Loucy (cell line): ENCODE data around the gene PLA2G4C.

Source experiments
- EZH2phosphoT487 ChIP-seq: fragments of 200-600 bp; IDR thresholded peaks from 2 replicates; pipeline ENCODE4 v1.6.1; 2018; ENCODE audit warnings: antibody characterized with exemption, mild to moderate bottlenecking, moderate library complexity, borderline replicate concordance
- TF ChIP-seq, protein P1 (sequence below): fragments of 200-600 bp; sonication (generic); conservative IDR thresholded peaks from 2 replicates; pipeline ENCODE4 v1.5.1; 2014; ENCODE audit warnings: mild to moderate bottlenecking, antibody characterized with exemption, low read length

DNA sequence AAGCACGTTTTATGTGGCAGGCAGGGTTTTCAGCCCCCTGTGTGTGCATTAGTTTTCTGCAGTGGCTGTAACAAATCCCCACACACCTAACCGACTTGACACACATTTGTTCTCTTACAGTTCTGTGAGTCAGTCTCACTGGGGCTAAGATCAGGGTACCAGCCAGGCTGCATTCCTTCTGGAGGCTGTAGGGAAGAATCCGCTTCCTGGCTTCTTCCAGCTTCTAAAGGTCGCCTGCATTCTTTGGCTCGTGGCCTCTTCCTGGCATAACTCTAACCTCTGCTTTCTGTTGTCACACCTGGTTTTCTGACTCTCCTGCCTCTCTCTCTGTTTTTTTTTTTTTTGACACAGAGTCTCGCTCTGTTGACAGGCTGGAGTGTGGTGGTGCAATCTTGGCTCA lies 109.8 kb downstream of the PLA2G4C start:
- TF ChIP-seq, protein P1, sequence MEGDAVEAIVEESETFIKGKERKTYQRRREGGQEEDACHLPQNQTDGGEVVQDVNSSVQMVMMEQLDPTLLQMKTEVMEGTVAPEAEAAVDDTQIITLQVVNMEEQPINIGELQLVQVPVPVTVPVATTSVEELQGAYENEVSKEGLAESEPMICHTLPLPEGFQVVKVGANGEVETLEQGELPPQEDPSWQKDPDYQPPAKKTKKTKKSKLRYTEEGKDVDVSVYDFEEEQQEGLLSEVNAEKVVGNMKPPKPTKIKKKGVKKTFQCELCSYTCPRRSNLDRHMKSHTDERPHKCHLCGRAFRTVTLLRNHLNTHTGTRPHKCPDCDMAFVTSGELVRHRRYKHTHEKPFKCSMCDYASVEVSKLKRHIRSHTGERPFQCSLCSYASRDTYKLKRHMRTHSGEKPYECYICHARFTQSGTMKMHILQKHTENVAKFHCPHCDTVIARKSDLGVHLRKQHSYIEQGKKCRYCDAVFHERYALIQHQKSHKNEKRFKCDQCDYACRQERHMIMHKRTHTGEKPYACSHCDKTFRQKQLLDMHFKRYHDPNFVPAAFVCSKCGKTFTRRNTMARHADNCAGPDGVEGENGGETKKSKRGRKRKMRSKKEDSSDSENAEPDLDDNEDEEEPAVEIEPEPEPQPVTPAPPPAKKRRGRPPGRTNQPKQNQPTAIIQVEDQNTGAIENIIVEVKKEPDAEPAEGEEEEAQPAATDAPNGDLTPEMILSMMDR, result no peak
- no peak for TF ChIP-seq EZH2phosphoT487
